HPDE6-E6E7 (cell line): ENCODE data around the gene OLFML1.

Experiments
- DNase-seq: peaks from one replicate; pipeline ENCODE4 v3.0.0; 2011; ENCODE audit warnings: missing footprints; ENCODE audit errors: extremely low spot score

OLFML1 gene

DNA sequence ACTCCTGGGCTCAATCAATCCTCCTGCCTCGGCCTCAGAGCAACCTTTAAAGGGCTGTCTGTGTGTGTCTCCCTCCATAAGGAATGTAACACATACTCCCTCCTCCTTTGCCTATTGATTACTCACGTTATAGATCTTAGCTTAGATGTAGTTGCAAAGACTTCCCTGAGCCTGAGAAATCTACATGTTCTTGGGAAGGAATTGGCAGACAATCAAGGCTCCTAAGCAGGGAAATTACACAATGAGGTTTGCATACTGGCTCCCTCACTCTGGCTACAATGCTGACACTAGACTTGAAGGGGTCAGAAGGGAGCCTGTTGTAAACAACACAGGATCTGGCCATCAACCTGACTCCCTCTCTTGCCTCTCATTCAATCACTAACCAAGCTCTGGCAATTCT is 5.2 kb upstream of the OLFML1 start:
- DNase-seq, result no peak

DNA sequence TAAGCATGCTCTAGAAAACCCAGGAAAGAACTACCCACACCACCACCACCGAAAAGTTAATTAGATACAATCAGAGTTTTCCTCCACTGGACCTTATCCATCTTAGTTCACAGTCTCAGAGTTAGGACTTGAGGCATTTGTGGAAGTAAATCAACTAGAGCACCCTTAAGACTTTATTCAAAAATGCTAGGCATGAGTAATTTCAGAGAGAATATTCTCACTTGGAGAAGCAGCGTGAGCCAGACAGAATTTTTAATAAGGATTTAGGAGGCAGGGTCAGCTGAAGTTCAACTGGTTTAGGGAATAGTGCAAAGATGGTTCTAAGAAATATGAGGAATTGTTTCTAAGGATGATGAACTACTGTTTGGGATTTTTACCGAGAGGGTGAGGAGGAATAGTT is 1.2 kb upstream of the OLFML1 start:
- DNase-seq, result no peak

DNA sequence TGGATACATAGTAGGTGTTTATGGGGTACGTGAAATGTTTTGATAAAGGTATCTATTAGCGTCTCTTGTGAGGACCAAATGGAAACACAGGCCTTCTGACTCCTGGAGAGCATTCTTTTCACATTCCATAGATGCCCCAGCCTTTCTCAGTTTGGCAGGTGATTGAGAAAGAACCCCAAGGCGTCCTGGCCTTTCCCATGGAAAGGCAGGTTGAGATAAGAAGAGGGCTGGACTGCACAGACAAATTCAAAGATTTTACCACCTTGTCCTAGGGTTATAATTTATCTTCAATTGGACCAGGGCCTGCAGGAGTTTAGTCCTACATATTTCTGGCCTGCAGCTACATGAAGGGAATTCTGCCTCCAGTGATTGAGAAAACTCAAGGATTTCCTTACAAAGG is 661 bp upstream of the OLFML1 start:
- DNase-seq, result no peak

DNA sequence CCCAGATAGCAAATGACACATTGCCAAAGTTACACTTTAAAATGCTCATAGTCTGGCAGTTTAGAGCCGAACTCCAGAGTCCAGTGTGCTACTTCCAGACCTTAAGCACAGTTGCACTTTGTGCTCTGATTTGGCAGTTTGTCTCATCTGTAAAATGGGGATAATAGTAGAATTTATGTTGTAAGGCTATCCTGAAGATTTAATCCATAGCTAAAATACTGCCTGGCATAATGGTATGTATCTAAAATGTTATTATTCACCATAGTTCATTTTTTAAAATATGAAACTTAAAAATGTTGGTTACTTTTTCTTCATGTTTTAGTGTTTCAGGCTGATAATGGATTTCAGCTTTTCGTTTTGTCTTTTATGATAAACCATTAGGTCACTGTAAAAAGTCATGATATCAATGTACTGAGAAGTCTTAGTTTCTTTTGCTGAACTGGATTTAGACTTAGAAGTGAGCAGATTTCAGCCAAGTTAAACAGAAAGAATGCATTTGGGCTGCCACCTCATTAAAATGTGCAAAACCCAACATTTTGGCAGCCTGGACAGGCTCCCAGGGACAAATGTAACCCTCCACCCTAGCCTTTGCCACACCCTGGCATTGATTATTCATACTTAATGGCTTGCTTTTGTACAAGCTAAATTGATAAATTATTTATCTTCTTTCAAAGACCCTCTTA is 933 bp downstream of the OLFML1 start:
- DNase-seq, result no peak

DNA sequence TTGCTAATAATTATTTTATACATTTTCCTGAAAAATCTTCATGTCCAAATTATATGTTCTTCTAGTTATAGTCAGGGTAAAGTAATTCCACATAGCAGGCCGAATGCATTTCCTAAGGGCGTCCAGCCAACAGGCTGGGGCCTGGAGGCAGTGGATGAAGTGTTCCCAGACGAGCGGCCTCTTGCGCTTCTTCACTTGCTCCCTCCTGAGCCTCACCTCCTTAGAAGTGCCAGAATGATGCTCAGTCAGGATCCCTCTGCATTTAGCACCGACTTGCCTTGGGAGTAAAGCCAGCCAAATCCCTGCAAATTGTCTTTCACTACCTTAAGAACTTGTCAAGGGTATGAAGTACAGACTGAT is 1.5 kb downstream of the OLFML1 start:
- DNase-seq, result no peak

DNA sequence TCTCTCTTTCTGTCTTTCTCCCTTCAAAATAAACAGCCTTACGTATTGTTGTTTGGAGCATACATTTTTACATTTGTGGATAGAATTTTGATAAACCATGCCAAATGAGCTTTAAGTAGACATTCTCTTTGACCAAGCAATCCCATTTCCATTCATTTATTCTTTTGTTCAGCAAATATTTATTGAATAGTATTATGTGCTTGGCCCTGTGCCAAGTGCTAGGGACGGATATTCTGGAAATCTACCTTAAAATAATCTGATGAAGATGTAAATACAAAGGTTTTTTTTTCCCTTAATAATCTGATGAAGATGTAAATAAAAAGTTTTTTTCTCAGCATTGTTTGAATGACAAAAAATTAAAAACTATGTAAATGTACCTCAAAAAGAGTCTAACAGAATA is 2.1 kb downstream of the OLFML1 start:
- DNase-seq, result no peak

DNA sequence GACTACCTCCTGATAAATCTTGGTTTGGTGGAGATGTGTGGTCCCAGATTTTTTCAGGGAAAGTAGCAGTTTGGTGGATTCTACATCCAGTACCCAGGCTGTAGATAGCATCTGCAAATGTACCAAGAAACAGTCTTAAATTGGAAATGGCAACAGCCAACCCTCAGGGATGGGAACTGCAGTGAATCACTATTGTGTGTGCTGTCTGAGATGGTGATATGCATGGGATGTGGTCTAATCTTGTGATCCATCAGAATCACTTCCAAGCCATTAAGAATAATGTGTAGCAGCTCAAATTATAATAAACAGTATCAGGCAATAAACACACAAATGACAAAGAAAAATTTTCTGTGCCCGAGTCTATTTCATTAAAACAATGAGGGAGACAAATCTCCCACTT is 3.4 kb downstream of the OLFML1 start:
- DNase-seq, result no peak

DNA sequence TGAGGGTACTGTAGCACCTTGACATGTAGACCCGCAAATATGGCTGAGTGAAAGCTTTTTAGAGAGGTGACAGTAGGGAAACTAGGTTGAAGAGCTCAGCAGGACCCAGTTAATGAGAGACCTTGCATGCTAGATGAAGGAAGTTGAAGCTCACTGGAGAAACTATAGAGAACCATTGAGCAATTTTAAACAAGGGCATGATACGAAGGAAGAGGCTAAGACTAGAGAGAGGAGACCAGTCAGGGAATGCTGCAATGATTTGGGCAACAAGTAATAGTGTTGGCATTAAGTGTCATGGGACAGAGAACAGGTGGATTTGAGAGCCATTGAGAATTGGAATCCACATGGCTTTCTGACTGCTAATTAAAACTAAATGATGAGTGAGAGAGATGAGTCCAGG is 4.1 kb downstream of the OLFML1 start:
- no peak for DNase-seq

DNA sequence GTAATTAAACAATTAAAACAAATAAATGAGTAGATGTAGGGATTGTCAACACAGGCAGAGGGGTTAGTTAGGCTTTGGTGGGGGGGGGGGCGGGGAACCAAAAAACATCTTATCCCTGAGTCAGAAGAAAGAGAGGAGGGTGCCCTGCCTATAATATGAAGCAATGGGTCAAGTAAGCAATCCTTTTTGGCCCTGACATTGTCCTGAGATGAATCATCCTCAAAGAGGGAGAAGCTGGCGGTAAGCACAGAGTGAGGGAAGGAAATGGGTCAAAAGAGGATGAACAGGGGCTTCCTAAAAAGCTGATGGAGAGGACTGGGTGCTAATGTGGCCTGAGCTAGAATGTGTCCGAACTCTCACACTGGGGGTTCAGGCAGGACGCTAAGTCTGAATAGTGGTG is 4.7 kb downstream of the OLFML1 start:
- no peak for DNase-seq

DNA sequence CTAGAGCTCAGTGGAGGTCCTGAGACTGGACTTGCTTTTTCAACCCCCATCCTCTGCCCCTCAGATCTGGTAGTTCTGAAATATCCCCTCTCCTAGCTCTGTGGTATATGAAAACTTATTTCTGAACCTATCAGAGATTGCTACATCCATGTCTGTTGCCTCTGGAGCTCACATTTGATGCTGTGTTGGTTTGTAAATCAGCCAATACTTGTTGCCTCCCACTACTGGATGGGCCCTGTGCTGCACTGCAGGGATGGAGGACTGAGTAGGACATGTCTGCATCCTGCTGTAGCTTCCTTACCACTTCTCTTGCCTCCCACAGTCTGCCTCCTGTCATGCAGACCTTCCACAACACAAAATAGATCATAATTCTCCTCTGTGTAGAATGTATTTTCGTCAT is 5.2 kb downstream of the OLFML1 start:
- no peak for DNase-seq

DNA sequence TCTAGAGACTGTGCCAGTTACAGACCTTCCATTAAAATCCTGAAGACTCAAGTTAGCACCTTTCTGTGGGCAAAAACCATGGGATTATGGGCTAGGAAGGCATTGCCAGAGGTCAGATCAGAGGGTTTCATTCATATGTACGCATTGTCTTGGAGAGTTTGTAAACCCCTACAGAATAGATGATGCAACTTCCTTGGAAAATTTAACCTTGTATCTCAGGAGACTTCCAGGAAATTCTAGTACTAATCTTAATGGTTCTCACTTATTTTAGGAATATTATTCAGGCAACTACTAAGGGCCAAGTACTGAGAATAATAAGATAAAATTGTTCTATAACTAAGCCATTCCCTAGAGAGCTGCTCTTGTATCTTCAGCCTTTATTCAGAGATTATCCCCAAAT is 6.9 kb downstream of the OLFML1 start:
- no peak for DNase-seq

DNA sequence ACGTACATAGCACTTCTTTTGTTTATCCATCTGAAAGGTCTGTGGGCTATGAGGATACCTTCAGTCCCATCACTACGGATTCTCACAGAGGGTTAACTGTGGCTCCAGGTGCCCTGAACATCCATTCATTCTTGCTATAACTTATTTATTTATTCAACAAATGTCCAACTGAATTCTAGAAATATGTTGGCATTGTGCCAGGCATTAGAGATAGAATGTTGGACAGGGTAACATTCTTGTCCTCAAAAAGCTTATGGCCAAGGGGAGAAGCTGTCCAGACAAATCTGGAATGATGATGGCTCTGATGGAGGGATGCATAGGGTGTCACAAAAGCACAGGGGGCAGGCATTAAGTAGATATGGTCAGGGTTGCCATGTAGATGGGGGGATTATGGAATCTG is 8.4 kb downstream of the OLFML1 start:
- DNase-seq, result no peak

DNA sequence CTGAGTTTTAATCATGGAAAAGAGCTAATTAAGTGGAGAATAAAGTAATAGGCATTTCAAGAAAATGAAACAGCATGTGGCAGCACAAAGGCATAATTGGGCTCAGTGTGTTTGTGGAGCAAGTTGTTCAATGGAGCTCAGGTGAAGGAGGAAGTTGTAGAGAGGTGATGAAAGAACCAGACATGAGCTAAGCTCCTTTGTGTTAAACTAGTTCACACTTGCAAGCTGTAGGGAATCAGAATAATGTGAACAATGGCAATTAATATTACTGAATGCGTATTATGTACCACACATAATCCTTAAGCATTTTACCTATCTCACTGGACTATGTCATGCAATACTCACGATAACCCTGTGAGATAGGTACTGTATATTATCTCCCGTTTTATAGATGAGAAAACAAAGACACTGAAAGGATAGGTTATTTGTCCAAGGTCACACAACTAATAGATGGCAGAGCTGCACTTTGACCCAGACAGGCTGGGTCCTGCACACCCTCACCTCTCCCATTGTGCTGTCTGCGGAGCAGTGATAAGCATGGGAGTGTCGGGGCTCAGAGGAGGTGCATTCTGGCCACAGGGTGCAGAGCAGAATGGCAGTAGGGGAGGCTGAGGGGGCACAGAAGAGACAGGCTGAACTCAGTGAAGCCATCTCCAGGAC is 8.9 kb downstream of the OLFML1 start:
- DNase-seq, result no peak

DNA sequence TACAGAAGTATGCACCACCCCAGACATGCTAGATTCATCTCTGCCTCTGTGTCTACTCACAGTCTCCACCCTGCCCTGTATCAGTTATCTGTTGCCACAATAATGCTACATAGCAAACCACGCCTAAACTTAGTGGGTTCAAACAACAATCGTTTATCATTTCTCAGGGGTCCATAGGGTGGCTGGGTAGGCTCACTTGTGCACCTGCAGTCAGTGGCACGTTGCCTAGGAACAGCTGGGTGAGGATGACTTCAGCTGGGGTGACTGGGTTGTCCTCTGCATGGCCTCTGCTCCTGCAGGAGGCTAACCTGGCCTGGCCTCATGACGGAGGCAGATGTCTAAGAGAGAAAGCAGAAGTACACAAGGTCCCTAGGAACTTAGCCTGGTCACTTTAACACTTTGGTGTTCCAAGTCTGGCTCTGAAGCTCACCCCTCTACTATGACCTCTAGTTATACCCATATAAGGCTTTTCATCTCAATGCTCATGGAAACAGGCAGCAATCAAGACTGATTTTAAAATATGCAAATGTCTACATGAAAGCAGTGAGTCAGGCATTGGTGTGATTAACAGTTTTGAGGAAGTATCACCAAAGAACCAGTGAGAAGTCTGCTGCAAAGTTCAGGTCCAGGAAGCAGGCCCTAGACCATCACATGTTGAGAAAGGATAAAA is 10.7 kb downstream of the OLFML1 start:
- DNase-seq, result no peak

DNA sequence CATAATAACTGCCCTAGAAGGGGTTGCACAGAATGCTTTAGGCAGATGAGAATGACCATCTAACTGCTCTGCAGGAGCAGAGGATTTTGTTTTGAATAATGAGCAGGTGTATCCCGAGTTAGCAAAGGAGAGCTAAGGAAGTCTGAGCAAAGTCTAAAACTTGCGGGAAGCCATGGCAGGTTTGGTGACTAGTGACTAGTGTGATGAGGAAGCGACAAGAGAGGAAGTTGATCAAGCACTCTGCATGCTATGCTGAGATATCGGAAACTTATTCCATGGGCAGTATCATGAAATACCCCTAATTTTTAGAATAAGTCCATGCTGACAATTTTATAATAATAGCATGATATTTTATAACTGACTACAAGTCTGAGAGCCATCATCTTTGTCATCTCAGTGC is 12.9 kb downstream of the OLFML1 start:
- no peak for DNase-seq

DNA sequence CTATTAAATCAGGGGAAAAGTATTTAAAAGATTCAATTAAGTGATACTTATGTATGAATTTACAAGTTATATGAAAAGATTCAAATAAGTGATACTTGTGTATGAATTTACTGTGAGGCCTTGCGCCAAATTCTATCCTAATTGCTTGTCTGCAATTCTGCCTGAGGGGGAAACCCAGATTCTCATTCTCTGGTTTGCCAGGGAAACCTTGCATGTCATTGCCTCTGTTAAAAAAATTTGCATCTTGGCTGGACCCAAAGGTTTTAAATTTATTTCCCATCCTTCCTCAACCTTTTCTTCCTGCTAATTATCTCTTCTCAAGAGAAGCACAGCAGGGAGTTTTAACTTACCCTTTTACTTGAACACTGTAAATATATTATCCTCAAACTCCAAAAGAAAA is 13.8 kb downstream of the OLFML1 start:
- no peak for DNase-seq

DNA sequence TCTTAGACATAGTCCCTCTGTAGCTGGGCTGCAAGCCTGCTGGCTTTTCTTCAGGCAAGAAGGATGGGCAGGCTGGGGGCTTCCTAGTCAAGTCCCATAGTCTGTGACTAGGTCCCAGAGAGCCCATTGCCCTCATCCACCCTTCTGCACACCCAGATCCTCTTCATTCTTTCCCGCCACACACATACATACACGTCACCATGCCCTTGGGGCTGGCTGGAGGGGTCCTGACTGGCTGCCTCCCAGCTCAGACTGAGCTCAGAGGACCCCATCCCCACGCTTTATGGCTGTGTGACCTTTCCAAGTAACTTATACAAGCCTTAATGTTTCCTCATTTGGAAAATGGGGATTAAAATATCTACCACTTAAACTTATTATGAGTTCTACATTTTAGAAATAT is 14.9 kb downstream of the OLFML1 start:
- DNase-seq, result no peak

DNA sequence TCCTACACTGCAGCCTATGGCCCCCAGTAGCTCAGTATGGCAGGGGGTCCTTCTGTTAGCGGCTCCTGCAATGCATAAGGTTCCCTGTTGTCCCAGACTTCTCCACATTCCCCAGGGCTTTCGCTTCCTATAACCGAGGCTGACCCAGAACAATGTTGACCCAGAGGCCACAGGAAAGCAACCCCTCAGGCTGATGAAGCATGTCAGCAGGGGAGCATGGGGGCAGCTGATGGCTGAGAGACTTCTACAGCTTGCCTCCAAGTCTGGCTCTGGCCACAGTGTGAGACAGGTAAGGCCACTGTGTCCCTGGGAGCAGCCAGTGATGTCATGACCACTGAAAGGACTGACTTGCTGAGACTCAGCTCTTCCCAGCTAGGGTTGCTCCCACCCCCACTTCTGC is 15.9 kb downstream of the OLFML1 start:
- no peak for DNase-seq

DNA sequence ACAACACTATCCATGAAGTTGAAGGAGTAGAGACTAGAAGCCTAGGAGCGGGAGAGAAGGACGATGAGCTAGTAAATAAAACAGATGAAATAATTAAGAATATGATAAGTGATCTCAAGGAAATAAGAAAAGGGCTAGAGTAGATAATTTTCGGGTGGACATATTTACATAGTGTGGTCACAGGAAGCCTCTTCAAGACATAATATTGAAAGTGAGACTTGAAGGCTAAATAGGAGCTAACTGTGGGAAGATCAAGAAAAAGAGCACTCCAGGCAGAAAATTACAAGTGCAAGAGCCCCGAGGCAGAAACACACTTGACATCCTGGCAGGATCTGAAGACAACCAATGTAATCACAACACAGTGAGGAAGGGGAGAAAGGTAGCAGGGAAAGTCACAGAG is 16.6 kb downstream of the OLFML1 start:
- DNase-seq, result no peak

DNA sequence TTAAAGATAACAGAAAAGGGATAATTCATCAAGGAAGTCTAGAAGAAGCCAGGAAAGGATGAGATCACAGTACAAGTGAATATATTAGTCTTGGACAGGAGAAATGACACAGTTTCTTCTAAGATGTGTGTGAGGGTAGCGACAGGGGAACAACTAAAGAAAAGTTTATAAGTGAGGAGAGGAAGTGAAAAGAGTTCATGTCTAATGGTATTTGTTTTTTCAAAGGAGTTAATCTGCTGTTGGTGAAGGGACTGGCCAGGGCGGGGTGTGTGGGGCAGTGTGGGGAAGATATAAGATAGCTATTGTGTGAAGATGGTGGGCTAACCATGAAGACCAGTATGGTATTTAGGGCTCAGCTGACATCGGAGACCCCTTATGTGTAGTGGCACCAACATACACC is 20.9 kb downstream of the OLFML1 start:
- no peak for DNase-seq

DNA sequence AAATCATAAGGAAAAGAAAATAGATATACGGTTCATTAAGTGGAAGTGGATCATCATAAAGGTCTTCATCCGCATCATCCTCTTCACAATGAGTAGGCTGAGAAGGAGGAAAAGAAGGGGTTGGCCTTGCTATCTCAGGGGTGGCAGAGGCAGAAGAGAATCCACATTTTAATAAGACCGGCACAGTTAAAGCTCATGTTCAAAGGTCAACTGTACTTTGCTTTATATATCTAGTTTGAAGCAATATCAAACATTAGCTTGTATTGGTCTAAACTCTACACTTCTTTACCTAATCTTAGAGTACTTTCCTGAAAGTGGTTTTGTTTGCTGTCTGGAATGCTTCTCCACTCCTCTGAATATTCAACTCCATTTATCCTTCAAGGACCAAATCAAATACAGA is 22.8 kb downstream of the OLFML1 start:
- DNase-seq, result no peak

DNA sequence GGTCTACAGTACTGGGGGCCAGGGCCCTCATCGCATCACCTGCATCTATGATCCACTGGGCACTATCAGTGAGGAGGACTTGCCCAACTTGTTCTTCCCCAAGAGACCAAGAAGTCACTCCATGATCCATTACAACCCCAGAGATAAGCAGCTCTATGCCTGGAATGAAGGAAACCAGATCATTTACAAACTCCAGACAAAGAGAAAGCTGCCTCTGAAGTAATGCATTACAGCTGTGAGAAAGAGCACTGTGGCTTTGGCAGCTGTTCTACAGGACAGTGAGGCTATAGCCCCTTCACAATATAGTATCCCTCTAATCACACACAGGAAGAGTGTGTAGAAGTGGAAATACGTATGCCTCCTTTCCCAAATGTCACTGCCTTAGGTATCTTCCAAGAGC is 24.7 kb downstream of the OLFML1 start:
- no peak for DNase-seq

DNA sequence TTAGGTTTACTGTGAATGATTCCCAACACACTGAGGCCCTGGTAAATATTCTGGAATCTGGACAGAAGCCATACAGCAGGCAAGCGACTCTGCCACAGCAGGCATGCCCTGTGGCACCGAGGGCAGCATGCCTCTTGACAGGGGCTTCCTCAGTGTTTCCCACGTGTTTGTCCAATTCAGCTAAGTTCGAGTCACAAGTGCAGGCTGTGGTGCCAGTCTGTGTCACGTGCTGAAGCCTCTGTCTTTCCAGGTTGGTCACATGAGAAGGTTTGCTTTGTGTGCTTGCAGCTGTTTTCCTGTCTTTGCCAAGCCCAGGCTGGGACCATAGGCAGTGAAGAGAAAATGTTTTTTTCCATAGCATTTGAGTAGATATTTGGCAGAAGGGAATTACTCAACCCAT is 26.1 kb downstream of the OLFML1 start:
- no peak for DNase-seq
